Mesenchymal stem cell (in vitro differentiated cells and primary cell): ENCODE measurements around the gene STARD3NL.
"Not testable (repeated sequence)": the region's sequence is repeated elsewhere in the genome, so short reads cannot be mapped to it uniquely, and the experiment has no call there.

Experiments
- DNase-seq: peaks from one replicate; pipeline ENCODE4 v3.0.0-alpha.2; 2013
- H2AFZ ChIP-seq: one replicate; pipeline ENCODE4 v1.6.1; 2013; ENCODE audit warnings: low read depth, mild to moderate bottlenecking, control low read depth, inconsistent platforms, low read length, moderate library complexity
- H2AK5ac ChIP-seq: 2 replicates; pipeline ENCODE4 v1.6.1; 2013; ENCODE audit warnings: low read length, moderate library complexity, mild to moderate bottlenecking, inconsistent platforms; ENCODE audit not compliant: severe bottlenecking
- H2BK120ac ChIP-seq: one replicate; pipeline ENCODE4 v1.6.1; 2013; ENCODE audit warnings: low read depth, mild to moderate bottlenecking, inconsistent platforms, low read length, moderate library complexity
- H2BK12ac ChIP-seq, 2 experiments: one replicate each; pipeline ENCODE4 v1.6.1; 2013; ENCODE audit warnings: inconsistent platforms in 2 of 2, low read length in 2 of 2, mild to moderate bottlenecking in 2 of 2, moderate library complexity in 2 of 2, control low read depth in 1 of 2
- H2BK15ac ChIP-seq: one replicate; pipeline ENCODE4 v1.6.1; 2013; ENCODE audit warnings: mild to moderate bottlenecking, low read depth, inconsistent platforms; ENCODE audit not compliant: poor library complexity, severe bottlenecking
- H2BK5ac ChIP-seq: 2 replicates; pipeline ENCODE4 v1.6.1; 2013; ENCODE audit warnings: low read depth, mild to moderate bottlenecking, low read length, control low read depth, inconsistent platforms; ENCODE audit not compliant: poor library complexity, severe bottlenecking
- H3K14ac ChIP-seq, 2 experiments: one replicate each; pipeline ENCODE4 v1.6.1; 2013; ENCODE audit warnings: inconsistent platforms in 2 of 2, low read length in 2 of 2, control low read depth in 1 of 2, mild to moderate bottlenecking in 1 of 2, moderate library complexity in 1 of 2
- H3K18ac ChIP-seq, 2 experiments: one replicate each; pipeline ENCODE4 v1.6.1; 2013; ENCODE audit warnings: inconsistent platforms in 2 of 2, low read length in 2 of 2, control low read depth in 1 of 2, low read depth in 1 of 2, mild to moderate bottlenecking in 1 of 2
- H3K23ac ChIP-seq, 2 experiments: one replicate each; pipeline ENCODE4 v1.6.1; 2013; ENCODE audit warnings: inconsistent platforms in 2 of 2, low read length in 2 of 2, mild to moderate bottlenecking in 2 of 2, moderate library complexity in 2 of 2, control low read depth in 1 of 2
- H3K27ac ChIP-seq: 2 replicates; pipeline ENCODE4 v1.5.1; 2013; ENCODE audit warnings: mild to moderate bottlenecking, moderate library complexity, low read length, control low read depth, inconsistent platforms; ENCODE audit not compliant: poor library complexity, severe bottlenecking
- H3K27me3 ChIP-seq, 2 experiments: 2 replicates each; pipeline versions ENCODE4 v1.6.1 to v1.7.0; 2013; ENCODE audit warnings: low read length in 2 of 2, mild to moderate bottlenecking in 2 of 2, moderate library complexity in 2 of 2, control low read depth in 1 of 2, inconsistent platforms in 1 of 2; ENCODE audit not compliant: control insufficient read depth in 1 of 2, insufficient read depth in 1 of 2
- H3K36me3 ChIP-seq, 2 experiments: 2 replicates each; pipeline versions ENCODE4 v1.6.1 to v1.7.0; 2013; ENCODE audit warnings: low read length in 2 of 2, control low read depth in 1 of 2, inconsistent platforms in 1 of 2, low read depth in 1 of 2, mild to moderate bottlenecking in 1 of 2; ENCODE audit not compliant: insufficient read depth in 2 of 2, control insufficient read depth in 1 of 2
- H3K4ac ChIP-seq, 2 experiments: one replicate each; pipeline ENCODE4 v1.6.1; 2013; ENCODE audit warnings: inconsistent platforms in 2 of 2, low read length in 2 of 2, mild to moderate bottlenecking in 2 of 2, moderate library complexity in 2 of 2, control low read depth in 1 of 2, low read depth in 1 of 2
- H3K4me1 ChIP-seq: 2 replicates; pipeline ENCODE4 v1.6.1; 2013; ENCODE audit warnings: low read depth, low read length, control low read depth; ENCODE audit not compliant: control insufficient read depth, insufficient read depth
- H3K4me2 ChIP-seq: 2 replicates; pipeline ENCODE4 v1.6.1; 2013; ENCODE audit warnings: low read length, mild to moderate bottlenecking, inconsistent platforms; ENCODE audit not compliant: poor library complexity, severe bottlenecking
- H3K4me3 ChIP-seq, 2 experiments: 2 replicates each; pipeline versions ENCODE4 v1.5.1 to v1.7.0; 2013; ENCODE audit warnings: low read length in 2 of 2, mild to moderate bottlenecking in 2 of 2, control low read depth in 1 of 2, low read depth in 1 of 2; ENCODE audit not compliant: insufficient read depth in 1 of 2
- H3K79me1 ChIP-seq: replicated peaks from 2 replicates; pipeline ENCODE4 v1.6.1; 2013; ENCODE audit warnings: mild to moderate bottlenecking, control low read depth, low read length, inconsistent platforms; ENCODE audit not compliant: poor library complexity, severe bottlenecking
- H3K9ac ChIP-seq: 2 replicates; pipeline ENCODE4 v1.7.0; 2013; ENCODE audit warnings: mild to moderate bottlenecking, low read length, moderate library complexity
- H3K9me3 ChIP-seq: 2 replicates; pipeline ENCODE4 v1.7.0; 2013; ENCODE audit warnings: mild to moderate bottlenecking, low read length; ENCODE audit not compliant: control insufficient read depth
- H4K8ac ChIP-seq: one replicate; pipeline ENCODE4 v1.6.1; 2013; ENCODE audit warnings: inconsistent platforms, mild to moderate bottlenecking, low read length, moderate library complexity
- H4K91ac ChIP-seq: one replicate; pipeline ENCODE4 v1.6.1; 2013; ENCODE audit warnings: mild to moderate bottlenecking, low read length, inconsistent platforms
- WGBS: methylation state at CpG from one replicate; pipeline ENCODE4 v1.1.7; 2013; ENCODE audit warnings: mixed read lengths; 5-methylcytosine and 5-hydroxymethylcytosine counted together

The STARD3NL gene

GRCh38 chr7:38262026-38262425, 84.0 kb downstream of the STARD3NL start:
- not testable (repeated sequence) for H2AK5ac ChIP-seq, H3K9ac ChIP-seq, DNase-seq, H3K9me3 ChIP-seq, H3K23ac ChIP-seq, H2BK15ac ChIP-seq, H3K14ac ChIP-seq, H3K18ac ChIP-seq, H2BK5ac ChIP-seq, H3K27me3 ChIP-seq, H3K79me1 ChIP-seq, H2BK12ac ChIP-seq, H3K4me2 ChIP-seq, H3K27ac ChIP-seq, H2AFZ ChIP-seq, H3K4me3 ChIP-seq, H3K36me3 ChIP-seq, H3K4ac ChIP-seq, H4K91ac ChIP-seq, H3K4me1 ChIP-seq, H2BK120ac ChIP-seq, H4K8ac ChIP-seq
- 97% methylated on average over 2 of the region's 2 CpGs for WGBS

GRCh38 chr7:38262545-38262944, 84.5 kb downstream of the STARD3NL start:
- no peaks in the 10 kb centered on the region for H3K27me3 ChIP-seq
- H3K18ac ChIP-seq = no peak overlapping the region
- H3K4me2 ChIP-seq = no peak overlapping the region
- H3K4me3 ChIP-seq = no peak overlapping the region
- H3K79me1 ChIP-seq = no peaks in the 10 kb centered on the region
- no peak overlapping the region for H3K27ac ChIP-seq
- H3K9ac ChIP-seq = no peak overlapping the region
- H2BK15ac ChIP-seq = no peak overlapping the region
- H3K14ac ChIP-seq = no peak overlapping the region
- H3K4me1 ChIP-seq = no peaks in the 10 kb centered on the region
- no peaks in the 10 kb centered on the region for H3K36me3 ChIP-seq
- WGBS = 89% methylated on average over 4 of the region's 5 CpGs
- no peak overlapping the region for H3K4ac ChIP-seq
- no peaks in the 10 kb centered on the region for H3K9me3 ChIP-seq
- H2AK5ac ChIP-seq = no peak overlapping the region
- no peak overlapping the region for H3K23ac ChIP-seq
- no peak overlapping the region for H4K91ac ChIP-seq
- no peak overlapping the region for H2BK12ac ChIP-seq
- H2AFZ ChIP-seq = no peak overlapping the region
- H2BK120ac ChIP-seq = no peak overlapping the region
- DNase-seq = no peak
- H2BK5ac ChIP-seq = no peak overlapping the region
- no peak overlapping the region for H4K8ac ChIP-seq

- not testable (repeated sequence) for H3K4ac ChIP-seq, H2BK15ac ChIP-seq
- 85% methylated on average over 1 of the region's 1 CpG for WGBS
These were observed 85.2 kb downstream of the STARD3NL start for GRCh38 chr7:38263274-38263673.

DNA sequence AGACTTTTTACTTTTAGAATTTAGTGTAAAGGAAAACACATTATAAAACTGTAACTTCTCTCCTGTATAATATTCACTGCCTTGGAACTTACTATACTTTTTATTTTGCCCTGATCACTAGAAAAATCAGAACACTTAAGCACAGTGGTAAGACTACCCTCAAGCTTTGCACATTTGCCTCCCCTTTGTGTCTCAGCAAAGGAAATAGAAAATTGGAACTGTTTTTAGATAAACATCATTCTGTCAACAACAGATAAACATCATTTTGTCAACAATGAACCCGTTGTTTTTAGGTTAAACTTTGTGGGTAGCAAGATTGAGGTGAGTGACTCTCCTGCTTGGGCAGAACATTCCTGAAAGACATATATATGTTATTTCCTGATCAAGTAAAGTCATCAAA, 86.6 kb downstream of the STARD3NL start:
- not testable (repeated sequence) for H3K14ac ChIP-seq, H2BK5ac ChIP-seq, H3K23ac ChIP-seq, H2AFZ ChIP-seq, H2BK120ac ChIP-seq, DNase-seq, H3K36me3 ChIP-seq, H3K4me1 ChIP-seq, H2AK5ac ChIP-seq, H3K18ac ChIP-seq, H3K4me3 ChIP-seq, H4K8ac ChIP-seq, H3K27me3 ChIP-seq, H3K9me3 ChIP-seq, H2BK12ac ChIP-seq, H3K4ac ChIP-seq, H3K79me1 ChIP-seq, H3K27ac ChIP-seq, H2BK15ac ChIP-seq, H4K91ac ChIP-seq, H3K9ac ChIP-seq, H3K4me2 ChIP-seq
- no CpG with 5 or more reads among the region's 1 CpG for WGBS

More at GRCh38 chr7:38263274-38263673, 85.2 kb downstream of the STARD3NL start:
- not testable (repeated sequence) for H2BK5ac ChIP-seq, H3K14ac ChIP-seq, H3K79me1 ChIP-seq, H4K91ac ChIP-seq, H3K36me3 ChIP-seq, H3K9ac ChIP-seq, H3K4me2 ChIP-seq, H2BK120ac ChIP-seq, H2AFZ ChIP-seq, H3K27ac ChIP-seq, H3K27me3 ChIP-seq, H2AK5ac ChIP-seq, DNase-seq, H4K8ac ChIP-seq, H3K9me3 ChIP-seq, H2BK12ac ChIP-seq, H3K23ac ChIP-seq, H3K4me3 ChIP-seq, H3K18ac ChIP-seq, H3K4me1 ChIP-seq
